ENCODE data around the gene RIMS4.
A peak's percentile ranks its signal among the peaks of the same experiment; 100 is the strongest.

The RIMS4 gene

DNA sequence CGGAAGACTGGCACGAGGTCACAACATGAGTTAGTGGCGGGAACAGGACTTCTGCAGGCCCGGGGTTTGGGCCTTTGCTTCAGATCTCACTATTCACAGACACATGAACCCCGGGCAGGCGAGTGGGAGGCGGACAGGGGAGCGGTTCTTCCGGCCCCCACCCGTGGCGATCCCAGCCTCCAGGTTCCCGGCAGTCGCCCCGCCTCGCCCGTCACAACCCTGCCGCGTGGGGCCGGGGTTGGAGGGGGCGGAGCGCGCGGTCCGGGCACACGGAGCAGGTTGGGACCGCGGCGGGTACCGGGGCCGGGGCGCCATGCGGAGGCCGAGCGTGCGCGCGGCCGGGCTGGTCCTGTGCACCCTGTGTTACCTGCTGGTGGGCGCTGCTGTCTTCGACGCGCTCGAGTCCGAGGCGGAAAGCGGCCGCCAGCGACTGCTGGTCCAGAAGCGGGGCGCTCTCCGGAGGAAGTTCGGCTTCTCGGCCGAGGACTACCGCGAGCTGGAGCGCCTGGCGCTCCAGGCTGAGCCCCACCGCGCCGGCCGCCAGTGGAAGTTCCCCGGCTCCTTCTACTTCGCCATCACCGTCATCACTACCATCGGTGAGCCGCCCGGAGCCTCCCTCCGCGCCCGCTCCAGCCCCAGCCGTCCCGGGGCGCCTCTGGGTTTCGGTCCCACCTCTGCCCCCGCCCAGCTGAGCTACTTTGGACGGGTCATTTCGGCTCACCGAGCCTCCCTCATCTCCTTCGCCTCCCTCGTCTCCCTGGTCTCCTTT, 64.6 kb downstream of the RIMS4 start, which contains the start of gene KCNK15:
Gene KCNK15 (plus strand): TSS at position 268 of the 769 bp plus-strand sequence. CDS start 46 bp downstream, at position 314.
- Histone ChIP-seq H3K27me3 (ENCODE audit: control insufficient read depth, insufficient read depth, low read length) (peaks cover 88% of the 10 kb centered on the region), H3K9ac (ENCODE audit: low read depth, low read length) (peak within 1 kb of the TSS; percentile 12), H3K9me3 (replicated peaks; ENCODE audit: low read length) (no peaks in the 10 kb centered on the region), H3K4me1 (ENCODE audit: control insufficient read depth, insufficient read depth, low read length) (peaks cover 9% of the 10 kb centered on the region), H3K36me3 (ENCODE audit: insufficient read depth, low read length) (no peaks in the 10 kb centered on the region), H3K4me3 (ENCODE audit: low read length) (peak within 1 kb of the TSS; percentile 67), H3K4me2 (ENCODE audit: low read length) (peak within 1 kb of the TSS; percentile 90)

DNA sequence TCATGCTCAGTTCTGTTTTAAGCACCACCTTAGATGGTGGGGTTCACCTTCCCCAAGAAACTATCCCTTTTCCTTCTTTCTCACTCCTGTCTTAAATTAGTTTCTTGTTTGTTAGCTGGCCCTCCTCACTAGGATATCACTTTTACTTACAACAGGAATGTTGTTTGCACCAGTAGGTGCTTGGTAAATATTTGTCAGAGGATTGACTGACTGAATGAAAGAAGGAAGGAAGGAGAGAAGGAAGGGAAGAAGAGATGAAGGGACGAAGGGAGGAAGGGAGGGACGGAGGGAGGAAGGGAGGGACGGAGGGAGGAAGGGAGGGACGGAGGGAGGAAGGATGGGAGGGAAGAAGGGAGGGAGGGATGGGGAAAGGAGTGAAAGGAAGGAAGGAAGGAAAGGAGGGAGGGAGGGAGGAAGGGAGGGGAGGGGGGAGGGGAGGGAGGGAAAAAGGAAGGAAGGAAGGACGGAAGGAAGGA, 65.2 kb downstream of the RIMS4 start:
- peaks cover 9% of the 10 kb centered on the region for H3K4me1 ChIP-seq (ENCODE audit: control insufficient read depth, insufficient read depth, low read length)
- H3K9me3 ChIP-seq (replicated peaks; ENCODE audit: low read length): no peaks in the 10 kb centered on the region
- no peaks in the 10 kb centered on the region for H3K36me3 ChIP-seq (ENCODE audit: insufficient read depth, low read length)
- H3K4me2 ChIP-seq (ENCODE audit: low read length): peak overlapping the region; percentile 90
- H3K27me3 ChIP-seq (ENCODE audit: control insufficient read depth, insufficient read depth, low read length): peaks cover 82% of the 10 kb centered on the region
- peak overlapping the region; percentile 67 for H3K4me3 ChIP-seq (ENCODE audit: low read length)
- no peak overlapping the region for H3K9ac ChIP-seq (ENCODE audit: low read depth, low read length)

DNA sequence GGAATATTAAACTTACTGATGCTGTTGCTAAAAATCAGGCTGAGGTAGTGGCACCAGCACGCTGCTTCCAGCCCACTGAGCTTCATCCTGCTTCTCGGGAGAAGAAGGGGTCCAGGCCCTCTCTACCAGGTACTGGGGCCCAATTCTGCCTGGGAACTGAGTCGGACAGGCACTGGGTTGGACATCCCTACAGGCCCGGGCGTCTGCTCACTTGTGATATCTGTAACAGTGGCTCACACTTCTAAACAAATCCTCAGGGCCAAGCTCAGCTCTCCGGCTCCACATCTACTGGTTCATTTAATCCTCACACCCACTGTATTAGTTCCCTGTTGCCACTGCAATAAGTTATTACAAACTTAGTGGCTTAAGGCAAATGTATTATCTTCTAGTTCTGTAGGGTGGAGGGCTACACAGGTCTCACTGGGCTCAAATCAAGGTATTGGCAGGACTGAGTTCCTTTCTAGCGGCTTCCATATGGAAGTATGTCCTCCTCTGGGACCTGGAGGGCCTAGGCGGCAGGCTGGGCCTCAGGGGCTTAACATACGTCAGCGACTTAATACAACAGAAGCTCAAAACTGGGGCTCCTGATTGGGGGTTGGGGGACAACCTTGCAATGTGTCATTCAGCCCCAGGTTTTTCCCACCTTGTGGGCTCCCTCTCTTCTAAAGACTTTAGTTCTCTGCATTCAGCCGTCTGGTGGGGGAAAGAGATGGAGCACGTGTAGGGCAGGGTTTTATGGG, 66.3 kb downstream of the RIMS4 start:
- H3K4me2 ChIP-seq (ENCODE audit: low read length): no peak overlapping the region
- no peaks in the 10 kb centered on the region for H3K9me3 ChIP-seq (replicated peaks; ENCODE audit: low read length)
- no peak overlapping the region for H3K4me3 ChIP-seq (ENCODE audit: low read length)
- no peak overlapping the region for H3K9ac ChIP-seq (ENCODE audit: low read depth, low read length)
- peaks cover 9% of the 10 kb centered on the region for H3K4me1 ChIP-seq (ENCODE audit: control insufficient read depth, insufficient read depth, low read length)
- H3K36me3 ChIP-seq (ENCODE audit: insufficient read depth, low read length): no peaks in the 10 kb centered on the region
- H3K27me3 ChIP-seq (ENCODE audit: control insufficient read depth, insufficient read depth, low read length): peaks cover 72% of the 10 kb centered on the region

DNA sequence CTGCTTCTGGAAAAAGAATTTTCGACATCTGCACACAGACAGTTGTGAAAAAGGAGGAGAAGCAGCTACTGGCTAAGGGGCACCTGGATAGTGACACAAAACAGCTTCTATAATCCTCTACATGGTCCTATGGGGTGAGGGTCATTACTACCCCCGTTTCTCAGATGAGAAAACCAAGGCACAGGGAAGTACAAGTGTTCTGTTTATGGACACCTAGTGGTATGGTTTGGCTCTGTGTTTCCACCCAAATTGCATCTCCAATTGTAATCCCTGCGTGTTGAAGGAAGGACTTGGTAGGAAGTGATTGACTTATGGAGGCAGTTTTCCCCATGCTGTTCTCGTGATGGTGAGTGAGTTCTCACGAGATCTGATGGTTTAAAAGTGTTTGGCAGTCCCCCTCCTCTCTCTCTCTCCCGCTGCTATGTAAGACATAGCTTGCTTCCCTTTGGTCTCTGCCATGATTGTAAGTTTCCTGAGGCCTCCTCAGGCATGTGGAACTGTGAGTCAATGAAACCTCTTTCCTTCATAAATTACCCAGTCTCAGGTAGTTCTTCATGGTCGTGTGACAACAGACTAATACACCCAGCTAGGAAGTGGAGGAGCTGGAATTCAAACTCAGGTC, 67.2 kb downstream of the RIMS4 start:
- Histone ChIP-seq H3K9ac (ENCODE audit: low read depth, low read length) (no peak overlapping the region), H3K27me3 (ENCODE audit: control insufficient read depth, insufficient read depth, low read length) (peaks cover 63% of the 10 kb centered on the region), H3K4me1 (ENCODE audit: control insufficient read depth, insufficient read depth, low read length) (peaks cover 9% of the 10 kb centered on the region), H3K9me3 (replicated peaks; ENCODE audit: low read length) (no peaks in the 10 kb centered on the region), H3K4me2 (ENCODE audit: low read length) (no peak overlapping the region), H3K4me3 (ENCODE audit: low read length) (no peak overlapping the region), H3K36me3 (ENCODE audit: insufficient read depth, low read length) (no peaks in the 10 kb centered on the region)

DNA sequence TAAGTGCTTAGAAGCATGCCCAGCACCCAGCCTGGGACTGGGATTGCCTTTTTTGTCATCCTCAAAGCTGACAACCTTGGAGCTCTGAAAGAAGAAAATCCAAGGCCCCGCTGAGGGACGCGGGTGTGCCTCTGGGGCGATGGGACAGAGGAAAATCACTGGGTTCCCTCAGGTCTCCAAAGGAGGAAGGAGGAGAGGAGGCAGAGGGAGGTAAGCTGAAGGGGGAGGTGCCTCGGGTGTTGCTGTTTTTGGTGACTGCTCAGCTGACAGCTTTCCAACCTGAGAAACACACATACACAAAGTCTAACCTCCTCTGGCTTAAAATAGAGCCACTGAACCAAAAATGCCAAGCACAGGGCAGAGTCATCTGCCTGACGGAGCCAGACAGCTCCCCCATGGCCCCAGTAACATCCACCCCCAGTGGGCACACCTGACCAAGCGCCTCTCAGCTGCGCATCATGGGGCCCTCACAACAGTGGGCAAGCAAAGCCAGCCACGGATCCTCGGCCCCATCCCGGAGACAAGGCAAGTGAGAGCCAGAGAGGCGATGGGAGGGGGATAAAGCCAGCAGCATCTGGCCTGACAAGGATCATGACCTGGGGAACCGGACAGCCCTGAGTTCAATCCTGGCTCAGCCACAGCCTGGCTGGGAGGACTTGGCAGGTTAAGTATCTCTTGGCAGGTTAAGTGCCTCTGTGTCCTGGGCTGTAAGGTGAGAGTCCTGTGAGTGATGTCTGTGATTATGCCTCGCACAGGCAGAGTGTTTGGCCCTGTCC, 67.9 kb downstream of the RIMS4 start:
- H3K36me3 ChIP-seq (ENCODE audit: insufficient read depth, low read length): no peaks in the 10 kb centered on the region
- no peaks in the 10 kb centered on the region for H3K9me3 ChIP-seq (replicated peaks; ENCODE audit: low read length)
- H3K4me3 ChIP-seq (ENCODE audit: low read length): no peak overlapping the region
- peaks cover 61% of the 10 kb centered on the region for H3K27me3 ChIP-seq (ENCODE audit: control insufficient read depth, insufficient read depth, low read length)
- no peak overlapping the region for H3K4me2 ChIP-seq (ENCODE audit: low read length)
- no peak overlapping the region for H3K9ac ChIP-seq (ENCODE audit: low read depth, low read length)
- peaks cover 9% of the 10 kb centered on the region for H3K4me1 ChIP-seq (ENCODE audit: control insufficient read depth, insufficient read depth, low read length)

DNA sequence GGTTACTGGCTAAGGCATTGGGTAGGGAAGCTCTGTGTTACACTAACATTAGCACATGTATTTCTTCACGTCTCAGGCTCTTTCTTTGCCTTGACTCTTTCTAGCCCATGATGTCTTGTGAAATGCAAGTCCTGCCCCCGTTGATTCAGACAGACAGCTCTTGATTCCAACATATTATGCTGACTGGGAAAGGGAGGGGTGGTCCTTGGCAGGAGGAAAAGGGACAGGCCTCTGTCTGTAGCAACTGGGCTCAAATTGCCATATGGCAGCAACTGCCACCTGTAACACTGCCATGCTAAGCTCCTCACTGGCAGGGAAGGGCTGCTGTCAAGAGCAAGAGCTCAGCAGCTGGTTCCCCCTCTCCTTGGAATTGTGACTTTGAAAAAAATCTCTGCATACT, 70.4 kb downstream of the RIMS4 start:
- Histone ChIP-seq H3K4me3 (ENCODE audit: low read length) (no peak overlapping the region), H3K27me3 (ENCODE audit: control insufficient read depth, insufficient read depth, low read length) (peaks cover 41% of the 10 kb centered on the region), H3K4me1 (ENCODE audit: control insufficient read depth, insufficient read depth, low read length) (peaks cover 13% of the 10 kb centered on the region), H3K9me3 (replicated peaks; ENCODE audit: low read length) (no peaks in the 10 kb centered on the region), H3K36me3 (ENCODE audit: insufficient read depth, low read length) (no peaks in the 10 kb centered on the region), H3K4me2 (ENCODE audit: low read length) (no peak overlapping the region), H3K9ac (ENCODE audit: low read depth, low read length) (no peak overlapping the region)

DNA sequence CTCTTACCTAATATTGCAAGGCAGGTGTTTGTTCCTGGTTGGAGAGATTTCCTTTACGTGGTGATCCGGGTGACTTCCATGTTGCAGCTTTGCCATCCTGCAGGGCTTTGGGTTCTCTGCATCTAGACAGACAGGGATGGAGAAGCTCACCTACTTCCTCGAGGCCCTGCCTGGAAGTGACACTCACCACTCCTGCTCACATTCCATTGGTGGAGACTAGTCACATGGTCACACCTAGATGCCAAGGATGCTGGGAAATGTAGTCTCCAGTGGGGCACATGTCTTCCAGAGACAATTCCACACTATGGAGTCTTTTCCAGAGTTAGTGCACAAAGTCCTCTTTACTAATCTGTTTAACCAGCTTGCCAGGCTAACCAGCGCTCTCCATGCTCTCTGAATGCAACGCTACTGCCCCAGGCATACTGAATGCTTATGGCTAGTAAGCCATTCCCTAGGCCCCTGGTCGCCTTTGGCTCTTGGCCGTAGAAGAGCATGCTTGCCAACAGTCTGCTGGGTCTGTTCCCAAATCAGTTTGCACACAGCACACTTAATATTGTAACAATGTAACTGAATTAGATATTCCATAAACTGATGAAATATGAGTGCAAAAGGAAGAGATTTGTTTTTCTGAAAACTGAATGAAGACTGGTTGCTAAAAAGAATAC, 71.4 kb downstream of the RIMS4 start:
- Histone ChIP-seq H3K27me3 (ENCODE audit: control insufficient read depth, insufficient read depth, low read length) (peaks cover 32% of the 10 kb centered on the region), H3K4me1 (ENCODE audit: control insufficient read depth, insufficient read depth, low read length) (peaks cover 20% of the 10 kb centered on the region), H3K9me3 (replicated peaks; ENCODE audit: low read length) (no peaks in the 10 kb centered on the region), H3K4me3 (ENCODE audit: low read length) (no peak overlapping the region), H3K36me3 (ENCODE audit: insufficient read depth, low read length) (no peaks in the 10 kb centered on the region), H3K9ac (ENCODE audit: low read depth, low read length) (no peak overlapping the region), H3K4me2 (ENCODE audit: low read length) (no peak overlapping the region)

DNA sequence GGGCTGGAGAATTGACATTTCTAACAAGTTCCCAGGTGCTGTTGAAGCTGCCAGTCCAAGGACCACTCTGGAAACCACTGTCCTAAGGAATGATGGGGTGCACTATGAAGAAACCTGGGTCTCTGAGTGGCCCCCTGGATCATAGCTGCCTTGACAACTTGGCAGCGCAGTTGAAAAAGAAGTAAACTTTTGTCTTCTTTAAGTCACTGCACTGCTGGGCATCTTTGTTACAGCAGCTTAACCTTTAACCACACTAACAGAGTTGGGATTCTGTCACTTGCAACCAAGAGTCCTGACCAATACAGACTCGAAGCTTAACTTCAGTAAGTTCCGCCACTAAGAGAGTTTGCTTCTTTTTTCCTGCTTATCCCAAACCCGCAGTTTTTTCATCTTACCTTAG, 73.2 kb downstream of the RIMS4 start:
- no peaks in the 10 kb centered on the region for H3K9me3 ChIP-seq (replicated peaks; ENCODE audit: low read length)
- H3K4me3 ChIP-seq (ENCODE audit: low read length): no peak overlapping the region
- H3K27me3 ChIP-seq (ENCODE audit: control insufficient read depth, insufficient read depth, low read length): peaks cover 14% of the 10 kb centered on the region
- no peak overlapping the region for H3K9ac ChIP-seq (ENCODE audit: low read depth, low read length)
- H3K4me1 ChIP-seq (ENCODE audit: control insufficient read depth, insufficient read depth, low read length): peaks cover 29% of the 10 kb centered on the region
- H3K4me2 ChIP-seq (ENCODE audit: low read length): no peak overlapping the region
- H3K36me3 ChIP-seq (ENCODE audit: insufficient read depth, low read length): no peaks in the 10 kb centered on the region

DNA sequence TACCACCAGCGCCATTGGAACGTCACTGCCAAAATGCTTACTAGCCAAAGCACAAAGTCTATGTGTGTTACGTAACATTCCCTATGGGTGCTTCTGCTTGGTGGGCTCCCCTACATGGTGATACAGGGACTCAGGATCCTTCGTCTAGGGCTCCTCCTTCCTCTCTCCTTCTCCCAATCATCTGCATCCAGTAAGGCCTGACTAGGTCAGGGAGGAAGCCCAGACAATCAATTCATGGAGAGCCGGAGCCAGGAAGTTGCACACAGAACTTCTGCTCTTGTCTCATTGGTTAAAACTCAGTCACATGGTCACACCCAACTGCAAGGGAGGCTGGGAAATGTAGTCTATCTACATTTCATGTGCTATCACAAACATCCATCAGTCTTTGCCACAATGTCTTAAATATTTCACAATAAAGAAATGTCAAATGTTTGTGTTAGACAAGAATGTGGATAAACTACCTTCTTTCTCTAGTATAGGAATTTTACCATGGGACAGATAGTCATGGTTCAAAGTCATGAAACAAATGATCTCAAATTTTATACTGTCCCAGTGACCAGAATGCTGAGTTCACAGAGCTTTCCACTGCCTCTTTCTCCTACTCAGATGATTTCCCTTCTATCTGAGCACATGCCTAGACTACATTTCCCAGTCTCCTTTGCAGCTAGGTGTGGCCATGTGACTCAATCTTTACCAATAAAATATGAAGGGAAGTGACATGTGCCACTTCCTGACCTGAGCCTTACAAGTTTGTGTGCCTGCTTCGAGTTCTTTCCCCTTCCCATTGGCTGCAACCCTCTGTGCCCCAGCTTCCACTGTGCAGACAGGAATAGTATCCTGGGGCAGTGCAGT, 74.0 kb downstream of the RIMS4 start:
- Histone ChIP-seq H3K4me1 (ENCODE audit: control insufficient read depth, insufficient read depth, low read length) (peaks cover 36% of the 10 kb centered on the region), H3K27me3 (ENCODE audit: control insufficient read depth, insufficient read depth, low read length) (peaks cover 7% of the 10 kb centered on the region), H3K36me3 (ENCODE audit: insufficient read depth, low read length) (no peaks in the 10 kb centered on the region), H3K4me3 (ENCODE audit: low read length) (peak overlapping the region; percentile 32), H3K4me2 (ENCODE audit: low read length) (peak overlapping the region; percentile 31), H3K9me3 (replicated peaks; ENCODE audit: low read length) (no peaks in the 10 kb centered on the region), H3K9ac (ENCODE audit: low read depth, low read length) (no peak overlapping the region)

DNA sequence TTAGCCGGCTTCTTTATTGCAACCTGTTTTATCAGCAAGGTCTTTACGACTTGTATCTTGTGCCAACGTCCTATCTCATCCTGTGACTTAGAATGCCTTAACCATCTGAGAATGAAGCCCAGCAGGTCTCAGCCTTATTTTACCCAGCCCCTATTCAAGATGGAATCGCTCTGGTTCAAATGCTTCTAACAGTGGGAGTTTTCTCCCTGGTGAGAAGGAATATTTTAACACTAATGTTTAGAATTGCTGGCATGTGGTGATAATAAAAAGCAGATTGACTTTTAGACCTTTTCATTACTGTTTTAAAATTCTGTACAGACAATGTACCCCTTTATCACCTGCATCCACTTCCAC, 74.6 kb downstream of the RIMS4 start:
- peaks cover under 1% of the 10 kb centered on the region for H3K27me3 ChIP-seq (ENCODE audit: control insufficient read depth, insufficient read depth, low read length)
- no peaks in the 10 kb centered on the region for H3K36me3 ChIP-seq (ENCODE audit: insufficient read depth, low read length)
- H3K9ac ChIP-seq (ENCODE audit: low read depth, low read length): no peak overlapping the region
- peaks cover 38% of the 10 kb centered on the region for H3K4me1 ChIP-seq (ENCODE audit: control insufficient read depth, insufficient read depth, low read length)
- H3K4me3 ChIP-seq (ENCODE audit: low read length): no peak overlapping the region
- H3K4me2 ChIP-seq (ENCODE audit: low read length): peak overlapping the region; percentile 31
- H3K9me3 ChIP-seq (replicated peaks; ENCODE audit: low read length): no peaks in the 10 kb centered on the region

All from skeletal muscle satellite cell (primary cell).